Activated CD4-positive, CD25-positive, alpha-beta regulatory T cell (primary cell): ENCODE results near the gene NOL3.
"Not testable (repeated sequence)": the region's sequence is repeated elsewhere in the genome, so short reads cannot be mapped to it uniquely, and the experiment has no call there.

Experiments
- DNase-seq, 4 experiments: peaks; one replicate each; lab custom pipeline; 2025; lab: John Stamatoyannopoulos, UW

NOL3 gene

GRCh38 chr16:67170168-67170948 lies at the start of gene NOL3:
Gene NOL3, plus strand, starts transcription at chr16:67170538.
- no peak for DNase-seq

GRCh38 chr16:67122799-67123198 lies 47.5 kb upstream of the NOL3 start:
- not testable (repeated sequence) for DNase-seq

- DNase-seq: no peak
These were observed 41.9 kb upstream of the NOL3 start for GRCh38 chr16:67128417-67128816.

- DNase-seq: no peak
These were observed 41.5 kb upstream of the NOL3 start for GRCh38 chr16:67128887-67129286.

- no peak for DNase-seq
These were observed 40.9 kb upstream of the NOL3 start for GRCh38 chr16:67129422-67129821.

GRCh38 chr16:67137605-67138004 lies 32.7 kb upstream of the NOL3 start:
- DNase-seq: no peak

GRCh38 chr16:67141391-67141790 lies 28.9 kb upstream of the NOL3 start:
- DNase-seq: no peak

- no peak for DNase-seq
These were observed 28.0 kb upstream of the NOL3 start for GRCh38 chr16:67142342-67142741.

GRCh38 chr16:67144943-67145342 lies 25.4 kb upstream of the NOL3 start:
- no peak for DNase-seq

- no peak for DNase-seq
These were observed 24.6 kb upstream of the NOL3 start for GRCh38 chr16:67145746-67146145.

- DNase-seq: no peak
These were observed 23.6 kb upstream of the NOL3 start for GRCh38 chr16:67146523-67147357.

- DNase-seq: no peak
These were observed 22.7 kb upstream of the NOL3 start for GRCh38 chr16:67147437-67148140.

- DNase-seq: no peak
These were observed 22.1 kb upstream of the NOL3 start for GRCh38 chr16:67148221-67148620.

GRCh38 chr16:67148656-67149275 lies 21.6 kb upstream of the NOL3 start:
- no peak for DNase-seq

GRCh38 chr16:67149276-67150046 lies 20.9 kb upstream of the NOL3 start:
- DNase-seq: no peak

- DNase-seq: no peak
These were observed 20.1 kb upstream of the NOL3 start for GRCh38 chr16:67150047-67150832.

- DNase-seq: no peak
These were observed 19.4 kb upstream of the NOL3 start, which contains the start of gene B3GNT9 for GRCh38 chr16:67150833-67151396. Gene B3GNT9, minus strand, starts transcription at chr16:67150998. Its CDS starts 513 bp downstream, at chr16:67150485.

GRCh38 chr16:67151431-67152097 lies 18.8 kb upstream of the NOL3 start:
- DNase-seq: no peak

- DNase-seq: no peak
These were observed 15.6 kb upstream of the NOL3 start for GRCh38 chr16:67154578-67155294.
